H1 (cell line): Measurements from ENCODE around the gene CAPN3. TPM values are rescaled to one million over a fixed set of nuclear protein-coding genes. Genes with fewer than 3 reads are reported as not detected.

Experiments
- CTCF ChIA-PET: fragments of 300-600 bp; sonication (Branson Sonifier 250); formaldehyde crosslinking; loops from one replicate; lab custom pipeline; 2021; ENCODE audit not compliant: partially characterized antibody; lab: Charles Lee
- POLR2A ChIA-PET: fragments of 300-600 bp; sonication (Branson Sonifier 250); formaldehyde crosslinking; loops from one replicate; lab custom pipeline; 2021; ENCODE audit warnings: inconsistent platforms; ENCODE audit not compliant: partially characterized antibody; lab: Charles Lee
- DNase-seq, 2 experiments: peaks; one replicate each; pipeline versions ENCODE4 v3.0.0 to v3.0.0-alpha.2; 2010 to 2022; ENCODE audit warnings: low spot score in 2 of 2, low read depth in 1 of 2, mixed read lengths in 1 of 2
- FAIRE-seq: peaks from 2 replicates; lab custom pipeline; 2011; peaks lifted over from hg19 to GRCh38; lab: Jason Lieb, UNC
- H2AFZ ChIP-seq: 2 replicates; pipeline ENCODE4 v1.8.1; 2012; ENCODE audit warnings: low read length, inconsistent platforms
- H2AK5ac ChIP-seq: 2 replicates; pipeline ENCODE4 v1.6.1; 2013; ENCODE audit warnings: low read depth, low read length
- H2BK120ac ChIP-seq: replicated peaks from 2 replicates; pipeline ENCODE3; 2013; ENCODE audit warnings: low read depth, low read length, inconsistent platforms
- H2BK12ac ChIP-seq: 2 replicates; pipeline ENCODE4 v1.6.1; 2013; ENCODE audit warnings: low read depth, low read length
- H2BK15ac ChIP-seq: 2 replicates; pipeline ENCODE4 v1.6.1; 2013; ENCODE audit warnings: low read length
- H2BK20ac ChIP-seq: 2 replicates; pipeline ENCODE4 v1.6.1; 2013; ENCODE audit warnings: low read length
- H2BK5ac ChIP-seq: 2 replicates; pipeline ENCODE4 v1.6.1; 2013; ENCODE audit warnings: low read depth, low read length
- H3K14ac ChIP-seq: 2 replicates; pipeline ENCODE4 v1.6.1; 2013; ENCODE audit warnings: inconsistent platforms; ENCODE audit not compliant: insufficient read length
- H3K18ac ChIP-seq: 2 replicates; pipeline ENCODE4 v1.6.1; 2013; ENCODE audit warnings: low read length; ENCODE audit errors: extremely low read depth
- H3K23ac ChIP-seq: 2 replicates; pipeline ENCODE4 v1.6.1; 2013; ENCODE audit warnings: inconsistent platforms; ENCODE audit not compliant: insufficient read length
- H3K23me2 ChIP-seq: 2 replicates; pipeline ENCODE4 v1.6.1; 2013; ENCODE audit warnings: low read depth, low read length
- H3K27ac ChIP-seq: 2 replicates; pipeline ENCODE4 v1.6.1; 2011; ENCODE audit warnings: low read depth, low read length, inconsistent platforms
- H3K27me3 ChIP-seq, 4 experiments: replicated peaks in 1 of 4; 1 replicate in 1 of 4; 2 replicates in 3 of 4; pipeline versions ENCODE4 v1.6.1 to v1.8.1; 2011 to 2013; ENCODE audit warnings: low read length in 3 of 4, mild to moderate bottlenecking in 3 of 4, inconsistent platforms in 2 of 4, mixed read lengths in 2 of 4, moderate library complexity in 1 of 4; ENCODE audit not compliant: control insufficient read depth in 3 of 4, insufficient read depth in 3 of 4; ENCODE audit errors: extremely low read depth in 1 of 4
- H3K36me3 ChIP-seq, 4 experiments: 2 replicates each; pipeline versions ENCODE4 v1.6.1 to v1.8.1; 2011 to 2013; ENCODE audit warnings: mild to moderate bottlenecking in 4 of 4, low read length in 3 of 4, moderate library complexity in 2 of 4, control low read depth in 1 of 4, inconsistent platforms in 1 of 4; ENCODE audit not compliant: insufficient read depth in 4 of 4, control insufficient read depth in 2 of 4
- H3K4ac ChIP-seq: replicated peaks from 2 replicates; pipeline ENCODE3; 2013; ENCODE audit warnings: low read length, low read depth, mixed read lengths, inconsistent platforms; ENCODE audit not compliant: insufficient read length
- H3K4me1 ChIP-seq, 4 experiments: replicated peaks in 1 of 4; 1 replicate in 1 of 4; 2 replicates in 3 of 4; pipeline versions ENCODE4 v1.6.1 to v1.8.1; 2011 to 2013; ENCODE audit warnings: low read length in 3 of 4, inconsistent platforms in 2 of 4, mixed read lengths in 1 of 4; ENCODE audit not compliant: insufficient read depth in 4 of 4, control insufficient read depth in 3 of 4
- H3K4me2 ChIP-seq, 2 experiments: 2 replicates each; pipeline versions ENCODE4 v1.6.1 to v1.8.1; 2011 to 2013; ENCODE audit warnings: low read depth in 2 of 2, low read length in 2 of 2, control low read depth in 1 of 2, inconsistent platforms in 1 of 2, mild to moderate bottlenecking in 1 of 2; ENCODE audit not compliant: insufficient read depth in 1 of 2
- H3K4me3 ChIP-seq, 4 experiments: fragments of 200-600, 300-600 bp in 1 of 4; sonication (generic), shearing (Covaris generic), sonication (Bioruptor Twin) in 1 of 4; 2 replicates each; pipeline versions ENCODE4 v1.5.1 to v1.8.1; 2011 to 2016; ENCODE audit warnings: low read length in 4 of 4, low read depth in 3 of 4, control low read depth in 2 of 4, inconsistent platforms in 2 of 4, mild to moderate bottlenecking in 2 of 4, mixed read lengths in 1 of 4, moderate library complexity in 1 of 4; ENCODE audit not compliant: insufficient read depth in 2 of 4; ENCODE audit errors: extremely low read depth in 1 of 4
- H3K56ac ChIP-seq: replicated peaks from 2 replicates; pipeline ENCODE3; 2013; ENCODE audit warnings: low read depth, mild to moderate bottlenecking, mixed read lengths, low read length, inconsistent platforms; ENCODE audit not compliant: insufficient read length
- H3K79me1 ChIP-seq: 2 replicates; pipeline ENCODE4 v1.6.1; 2013; ENCODE audit warnings: low read depth, low read length, control low read depth
- H3K79me2 ChIP-seq, 2 experiments: 2 replicates each; pipeline versions ENCODE4 v1.6.1 to v1.8.1; 2012 to 2013; ENCODE audit warnings: low read length in 2 of 2, mild to moderate bottlenecking in 2 of 2, inconsistent platforms in 1 of 2; ENCODE audit not compliant: insufficient read depth in 2 of 2, control insufficient read depth in 1 of 2
- H3K9ac ChIP-seq, 4 experiments: replicated peaks in 1 of 4; 1 replicate in 1 of 4; 2 replicates in 3 of 4; pipeline versions ENCODE4 v1.6.1 to v1.8.1; 2011 to 2013; ENCODE audit warnings: low read depth in 3 of 4, low read length in 3 of 4, control low read depth in 2 of 4, mild to moderate bottlenecking in 2 of 4, moderate library complexity in 2 of 4, inconsistent platforms in 1 of 4; ENCODE audit errors: extremely low read depth in 1 of 4
- H3K9me3 ChIP-seq, 2 experiments: 2 replicates each; pipeline versions ENCODE4 v1.6.1 to v1.8.1; 2012 to 2013; ENCODE audit warnings: mild to moderate bottlenecking in 2 of 2, moderate library complexity in 2 of 2, control low read depth in 1 of 2, inconsistent platforms in 1 of 2, low read depth in 1 of 2, low read length in 1 of 2, mixed read lengths in 1 of 2; ENCODE audit not compliant: insufficient read depth in 2 of 2
- H4K20me1 ChIP-seq, 2 experiments: replicated peaks in 1 of 2; 2 replicates each; pipeline versions ENCODE3 to v1.8.1; 2011 to 2013; ENCODE audit warnings: inconsistent platforms in 2 of 2, low read length in 2 of 2, mild to moderate bottlenecking in 1 of 2; ENCODE audit not compliant: insufficient read depth in 2 of 2, control insufficient read depth in 1 of 2
- H4K5ac ChIP-seq: 2 replicates; pipeline ENCODE4 v1.6.1; 2013; ENCODE audit warnings: low read length, low read depth, mixed read lengths, inconsistent platforms; ENCODE audit not compliant: insufficient read length
- H4K8ac ChIP-seq: 2 replicates; pipeline ENCODE4 v1.8.0; 2013; ENCODE audit warnings: mild to moderate bottlenecking, moderate library complexity, low read length, inconsistent platforms; ENCODE audit not compliant: insufficient read depth; ENCODE audit errors: extremely low read depth
- H4K91ac ChIP-seq: replicated peaks from 2 replicates; pipeline ENCODE3; 2013; ENCODE audit warnings: low read length, mixed read lengths, inconsistent platforms; ENCODE audit not compliant: insufficient read length
- BACH1 ChIP-seq: IDR thresholded peaks from 2 replicates; pipeline ENCODE4 v1.6.1; 2012; ENCODE audit warnings: low read length, improper control_type of control experiment
- BCL11A ChIP-seq, 2 experiments: IDR thresholded peaks; one replicate each; pipeline ENCODE4 v1.6.1; 2011; ENCODE audit warnings: low read depth in 2 of 2, low read length in 2 of 2, mild to moderate bottlenecking in 2 of 2
- CBX8 ChIP-seq: fragments of 300-800, 300-1000 bp; sonication (generic); IDR thresholded peaks from 2 replicates; pipeline ENCODE4 v1.7.1; 2016; ENCODE audit warnings: low read depth, low read length, borderline replicate concordance
- CREB1 ChIP-seq: IDR thresholded peaks from 2 replicates; pipeline ENCODE4 v1.6.1; 2012; ENCODE audit warnings: inconsistent platforms
- EP300 ChIP-seq, 2 experiments: IDR thresholded peaks; 1 replicate in 1 of 2; 2 replicates in 1 of 2; pipeline ENCODE4 v1.6.1; 2011 to 2012; ENCODE audit warnings: low read depth in 2 of 2, low read length in 2 of 2, mild to moderate bottlenecking in 2 of 2, borderline replicate concordance in 1 of 2, inconsistent platforms in 1 of 2, moderate library complexity in 1 of 2
- HDAC2 ChIP-seq, 2 experiments: fragments of 300-600 bp in 1 of 2; sonication (generic) in 1 of 2; IDR thresholded peaks; 2 replicates each; pipeline ENCODE4 v1.6.1; 2011 to 2012; ENCODE audit warnings: low read depth in 2 of 2, low read length in 2 of 2, mild to moderate bottlenecking in 2 of 2, moderate library complexity in 2 of 2, borderline replicate concordance in 1 of 2, inconsistent platforms in 1 of 2
- HDAC6 ChIP-seq: IDR thresholded peaks from one replicate; pipeline ENCODE4 v1.7.1; 2012; ENCODE audit warnings: low read depth, mild to moderate bottlenecking, inconsistent platforms, low read length, moderate library complexity
- JUND ChIP-seq: IDR thresholded peaks from 2 replicates; pipeline ENCODE4 v1.6.1; 2011; ENCODE audit warnings: mild to moderate bottlenecking, improper control_type of control experiment, low read length
- MAFK ChIP-seq: IDR thresholded peaks from 2 replicates; pipeline ENCODE4 v1.6.1; 2012; ENCODE audit warnings: low read depth, mild to moderate bottlenecking, improper control_type of control experiment, low read length
- NRF1 ChIP-seq: IDR thresholded peaks from 2 replicates; pipeline ENCODE4 v1.6.1; 2011; ENCODE audit warnings: mild to moderate bottlenecking, low read depth, low read length, improper control_type of control experiment
- SIX5 ChIP-seq: IDR thresholded peaks from 2 replicates; pipeline ENCODE4 v1.6.1; 2011; ENCODE audit warnings: mild to moderate bottlenecking, low read depth, low read length
- SRF ChIP-seq: IDR thresholded peaks from 2 replicates; pipeline ENCODE4 v1.6.1; 2011; ENCODE audit warnings: mild to moderate bottlenecking, low read depth, low read length, moderate library complexity
- SUZ12 ChIP-seq: fragments of 200-600 bp; sonication (generic); IDR thresholded peaks from 2 replicates; pipeline ENCODE4 v1.6.1; 2012; ENCODE audit warnings: mild to moderate bottlenecking, inconsistent platforms, low read length, moderate library complexity, mixed read lengths
- TAF1 ChIP-seq: IDR thresholded peaks from 2 replicates; pipeline ENCODE4 v1.6.1; 2011; ENCODE audit warnings: mild to moderate bottlenecking, low read depth, low read length
- TBP ChIP-seq: IDR thresholded peaks from 2 replicates; pipeline ENCODE4 v1.6.1; 2011; ENCODE audit warnings: low read depth, low read length, improper control_type of control experiment
- WGBS, 2 experiments: shearing (Covaris generic) in 1 of 2; methylation state at CpG; one replicate each; pipeline versions ENCODE4 v1.1.6 to v1.1.7; 2013 to 2015; ENCODE audit warnings: low lambda C conversion rate in 2 of 2, mixed read lengths in 2 of 2, inconsistent platforms in 1 of 2, low coverage in 1 of 2, missing lambda C conversion rate in 1 of 2; ENCODE audit not compliant: insufficient replicate concordance in 2 of 2, insufficient coverage in 1 of 2, insufficient read length in 1 of 2; ENCODE audit errors: extremely low coverage in 1 of 2, missing lambda C conversion rate in 1 of 2; 5-methylcytosine and 5-hydroxymethylcytosine counted together
- polyA plus RNA-seq, 7 experiments: library from polyadenylated mRNA; depleted of rRNA in 3 of 7; stranded (reverse) in 5 of 7; unstranded in 2 of 7; fragments of >200 nt in 5 of 7; fragments of 200-250 nt in 2 of 7; gene quantifications; 1 replicate in 5 of 7; 2 replicates in 1 of 7; 4 replicates in 1 of 7; pipeline versions ENCODE4 v1.2.1 to v1.2.3, GENCODE V29; 2011 to 2013; ENCODE audit warnings: missing spikeins in 2 of 7, mixed read lengths in 2 of 7
- total RNA-seq: library from RNA; stranded (reverse); fragmentation: NEBNext Ultra II Directional; extraction: Animal tissue kit (Norgen Biotek cat#: 25700); gene quantifications from 2 replicates; pipeline ENCODE4 v1.2.1, GENCODE V29; 2021

CAPN3 gene
- total and polyA plus RNA-seq, 2 of the 8 experiments (the other 6 are each of a cell fraction or from before 2014, with no cell fraction given): 0.80 to 2.1 TPM

- Histone ChIP-seq H3K56ac (no peak overlapping the region), H4K8ac (no peak overlapping the region), H3K4me2 (no peak overlapping the region), H2AFZ (no peak overlapping the region), H2AK5ac (no peak overlapping the region), H3K27me3 (no peaks in the 10 kb centered on the region), H4K20me1 (no peaks in the 10 kb centered on the region), H3K9me3 (no peaks in the 10 kb centered on the region), H3K14ac (no peak overlapping the region), H3K23me2 (no peaks in the 10 kb centered on the region), H3K27ac (no peak overlapping the region), H3K79me1 (no peaks in the 10 kb centered on the region), H4K5ac (no peak overlapping the region), H3K4ac (no peak overlapping the region), H3K9ac (no peak overlapping the region), H2BK12ac (no peak overlapping the region), H3K79me2 (no peaks in the 10 kb centered on the region), H3K23ac (no peak overlapping the region), H3K36me3 (no peaks in the 10 kb centered on the region), H2BK20ac (no peak overlapping the region), H2BK5ac (no peak overlapping the region), H3K18ac (no peak overlapping the region), H4K91ac (no peak overlapping the region), H2BK15ac (0 out of 2 replicates have a peak overlapping the region, but pooled peaks have one; percentile 1), H3K4me1 (peaks cover 0 to 12% (median 4%) of the 10 kb centered on the region in 4 experiments; a peak in 5 of 7 replicates), H3K4me3 (no peak overlapping the region), H2BK120ac (no peak overlapping the region)
- WGBS, 2 experiments: 92% methylated on average over 8 of the region's 8 CpGs; no CpG with 5 or more reads in 1 of the 2 experiments
- no peak for DNase-seq
- ChIA-PET POLR2A (interaction anchor here (1.3 kb wide), 2 partner anchors 26 to 231 kb away, joined by 3 read pairs; partner anchors contain the start of gene PLA2G4F), CTCF (interaction anchor here (0.9 to 5.7 kb wide), 8 partner anchors 11 to 321 kb away, joined by 3 to 34 read pairs (median 3); no protein-coding TSS in a partner anchor)
- FAIRE-seq: no peak
- TF ChIP-seq HDAC6 (no peak), EP300 (IDR thresholded peaks at IDR 0.05; ENCODE audit: borderline replicate concordance in 1 of 2, low read depth in 2 of 2, low read length in 2 of 2) (no peak), MAFK (no peak), NRF1 (no peak), HDAC2 (IDR thresholded peaks at IDR 0.05; ENCODE audit: borderline replicate concordance in 1 of 2, low read depth in 2 of 2, low read length in 2 of 2) (no peak), CREB1 (no peak), SIX5 (no peak), BCL11A (IDR thresholded peaks at IDR 0.05; ENCODE audit: low read depth in 2 of 2, low read length in 2 of 2) (no peak), SUZ12 (no peak), CBX8 (no peak), JUND (no peak), BACH1 (no peak), SRF (no peak), TBP (no peak), TAF1 (no peak)
These were observed 28.3 kb downstream of the CAPN3 start for GRCh38 chr15:42387603-42388002.
